Neural cell (in vitro differentiated cells): ENCODE results near the gene ZMAT5.

Experiments used
- CTCF ChIP-seq: fragments of 450-650 bp; IDR thresholded peaks from 2 replicates; pipeline ENCODE4 v1.5.1; 2014; ENCODE audit warnings: antibody characterized with exemption, mild to moderate bottlenecking, moderate library complexity; ENCODE audit not compliant: poor library complexity, severe bottlenecking
- EP300 ChIP-seq: fragments of 450-650 bp; conservative IDR thresholded peaks from 2 replicates; pipeline ENCODE4 v1.6.1; 2014; ENCODE audit warnings: antibody characterized with exemption, mild to moderate bottlenecking, moderate library complexity; ENCODE audit not compliant: poor library complexity, severe bottlenecking
- EZH2 ChIP-seq: fragments of 200-600, 300-800 bp; shearing (Covaris generic), sonication (generic); IDR thresholded peaks from 2 replicates; pipeline ENCODE4 v1.6.1; 2014; ENCODE audit warnings: antibody characterized with exemption, low read length, borderline replicate concordance, mild to moderate bottlenecking; ENCODE audit not compliant: insufficient read depth, poor library complexity, severe bottlenecking
- MXI1 ChIP-seq: fragments of 450-650 bp; conservative IDR thresholded peaks from 2 replicates; pipeline ENCODE4 v1.6.1; 2014; ENCODE audit warnings: antibody characterized with exemption, mild to moderate bottlenecking; ENCODE audit not compliant: poor library complexity, severe bottlenecking
- POLR2AphosphoS5 ChIP-seq: IDR thresholded peaks from 2 replicates; pipeline ENCODE4 v1.6.1; 2012
- RAD21 ChIP-seq: fragments of 450-650 bp; conservative IDR thresholded peaks from 2 replicates; pipeline ENCODE4 v1.6.1; 2014; ENCODE audit warnings: antibody characterized with exemption, mild to moderate bottlenecking, moderate library complexity
- REST ChIP-seq: IDR thresholded peaks from 2 replicates; pipeline ENCODE4 v1.6.1; 2012; ENCODE audit warnings: borderline replicate concordance
- SMC3 ChIP-seq: fragments of 450-650 bp; conservative IDR thresholded peaks from 2 replicates; pipeline ENCODE4 v1.6.1; 2014; ENCODE audit warnings: antibody characterized with exemption, mild to moderate bottlenecking, moderate library complexity; ENCODE audit not compliant: poor library complexity
- TAF1 ChIP-seq: IDR thresholded peaks from 2 replicates; pipeline ENCODE4 v1.6.1; 2012; ENCODE audit warnings: low read depth

- TF ChIP-seq CTCF (no peak), EZH2 (no peak), TAF1 (peak; percentile 90), EP300 (peak; percentile 15), REST (peak; percentile 73), POLR2AphosphoS5 (peak; percentile 96), RAD21 (peak; percentile 25), SMC3 (peak; percentile 42), MXI1 (peak; percentile 56)
Measured at GRCh38 chr22:29767171-29768051, 604 bp upstream of the ZMAT5 start, which contains the start of gene UQCR10.
